Measurements from ENCODE around the gene TEKT3. TPM values are rescaled to one million over a fixed set of nuclear protein-coding genes. Genes with fewer than 3 reads are reported as not detected.

The TEKT3 gene
- polyA plus RNA-seq, 1 of the 3 experiments (the other 2 are of a cell fraction) = 0.62 TPM

- H2AFZ ChIP-seq (ENCODE audit: low read depth) = no peak overlapping the region
These were observed 62.4 kb downstream of the TEKT3 start for GRCh38 chr17:15278924-15279477.

GRCh38 chr17:15278380-15278779 is 63.0 kb downstream of the TEKT3 start:
- Histone ChIP-seq H4K20me1 (ENCODE audit: insufficient read depth) (no peaks in the 10 kb centered on the region), H3K79me2 (ENCODE audit: insufficient read depth) (no peaks in the 10 kb centered on the region), H3K4me2 (no peak overlapping the region), H3K9ac (no peak overlapping the region), H3K27ac (ENCODE audit: low read depth in 2 of 2, low read length in 1 of 2) (no peak overlapping the region), H3F3A (replicated peaks; ENCODE audit: insufficient read depth) (no peaks in the 10 kb centered on the region), H3K4me3 (ENCODE audit: low read depth in 2 of 2, low read length in 1 of 2) (peak overlapping the region in 1 of 2 experiments; percentile 39; a peak in 1 of 4 replicates), H3K36me3 (replicated peaks in 1 of 2; ENCODE audit: control insufficient read depth in 1 of 2, insufficient read depth in 2 of 2, low read length in 1 of 2) (no peaks in the 10 kb centered on the region), H3K9me2 (no peaks in the 10 kb centered on the region), H3K4me1 (ENCODE audit: control insufficient read depth in 1 of 2, insufficient read depth in 2 of 2, low read depth in 1 of 2, low read length in 1 of 2) (no peaks in the 10 kb centered on the region; a peak in 1 of 4 replicates), H3K27me3 (ENCODE audit: insufficient read depth) (no peaks in the 10 kb centered on the region), H2AFZ (ENCODE audit: low read depth) (no peak overlapping the region), H3K9me3 (no peaks in the 10 kb centered on the region)
- ChIA-PET CTCF (interaction anchor here (0.8 to 1.5 kb wide), 5 partner anchors 11 to 224 kb away, joined by 3 to 5 read pairs (median 3); no protein-coding TSS in a partner anchor), POLR2A (no interaction called here)
- WGBS (ENCODE audit: low lambda C conversion rate) = 64% methylated on average over 6 of the region's 6 CpGs
- no peak for TF ChIP-seq JUND (IDR thresholded peaks at IDR 0.05)
- TF ChIP-seq SIN3A (IDR thresholded peaks at IDR 0.05; ENCODE audit: borderline replicate concordance, low read depth, low read length) = no peak
- no peak for TF ChIP-seq ELF1 (IDR thresholded peaks at IDR 0.05)
- no peak for TF ChIP-seq GATA2 (CRISPR knock-in tag; IDR thresholded peaks at IDR 0.05)
- no peak for DNase-seq

More at GRCh38 chr17:15278924-15279477, 62.4 kb downstream of the TEKT3 start:
- Histone ChIP-seq H3K9me2 (no peaks in the 10 kb centered on the region), H3K4me1 (ENCODE audit: control insufficient read depth in 1 of 2, insufficient read depth in 2 of 2, low read depth in 1 of 2, low read length in 1 of 2) (peaks cover 0 to under 1% of the 10 kb centered on the region in 2 experiments; a peak in 1 of 4 replicates), H3F3A (replicated peaks; ENCODE audit: insufficient read depth) (no peaks in the 10 kb centered on the region), H3K36me3 (replicated peaks in 1 of 2; ENCODE audit: control insufficient read depth in 1 of 2, insufficient read depth in 2 of 2, low read length in 1 of 2) (no peaks in the 10 kb centered on the region), H3K9me3 (no peaks in the 10 kb centered on the region), H3K4me3 (ENCODE audit: low read depth in 2 of 2, low read length in 1 of 2) (no peak overlapping the region), H3K27me3 (ENCODE audit: insufficient read depth) (no peaks in the 10 kb centered on the region), H3K27ac (ENCODE audit: low read depth in 2 of 2, low read length in 1 of 2) (no peak overlapping the region), H4K20me1 (ENCODE audit: insufficient read depth) (no peaks in the 10 kb centered on the region), H3K9ac (no peak overlapping the region), H3K4me2 (no peak overlapping the region), H3K79me2 (ENCODE audit: insufficient read depth) (no peaks in the 10 kb centered on the region)
- no peak for DNase-seq
- POLR2A ChIA-PET = no interaction called here
- TF ChIP-seq MAX (IDR thresholded peaks at IDR 0.05; ENCODE audit: low read depth) (no peak), PBX3 (IDR thresholded peaks at IDR 0.05) (no peak), GATA2 (CRISPR knock-in tag; IDR thresholded peaks at IDR 0.05) (no peak), RFX5 (IDR thresholded peaks at IDR 0.05; ENCODE audit: low read length) (no peak), EZH2phosphoT487 (IDR thresholded peaks at IDR 0.05; ENCODE audit: borderline replicate concordance, low read depth) (no peak), POLR2AphosphoS5 (IDR thresholded peaks at IDR 0.05; ENCODE audit: low read depth, low read length) (no peak), SIN3A (IDR thresholded peaks at IDR 0.05; ENCODE audit: borderline replicate concordance, low read depth, low read length) (no peak), TAF1 (IDR thresholded peaks at IDR 0.05; ENCODE audit: borderline replicate concordance, low read depth, low read length) (no peak), NRF1 (IDR thresholded peaks at IDR 0.05; ENCODE audit: low read depth, low read length) (no peak), RXRA (IDR thresholded peaks at IDR 0.05; ENCODE audit: borderline replicate concordance, low read depth) (no peak)
- CTCF ChIA-PET = interaction anchor here (0.8 to 1.1 kb wide), 2 partner anchors 11 to 63 kb away, joined by 3 read pairs; no protein-coding TSS in a partner anchor
- WGBS (ENCODE audit: low lambda C conversion rate) = 22% methylated on average over 2 of the region's 2 CpGs

Measured in SK-N-SH (cell line).